Stomach (tissue), 4 donors: ENCODE data around the gene NUDT19.

Source experiments
- EP300 ChIP-seq: sonication (generic); formaldehyde crosslinking; IDR thresholded peaks from one replicate; pipeline ENCODE4 v1.6.1; 2017; ENCODE audit warnings: antibody characterized with exemption
- POLR2AphosphoS5 ChIP-seq, 3 donors: sonication (generic); formaldehyde crosslinking; IDR thresholded peaks; one replicate each; pipeline ENCODE4 v1.6.1; 2016; ENCODE audit warnings: antibody characterized with exemption in 3 of 3
- TF ChIP-seq, protein P1 (sequence below), 7 experiments: fragments of 450-650 bp in 4 of 7; fragments of 200-600 bp in 3 of 7; sonication (generic) in 3 of 7; IDR thresholded peaks; one replicate each; pipeline ENCODE4 v1.5.1; 2016 to 2019; ENCODE audit warnings: antibody characterized with exemption in 7 of 7, control low read depth in 2 of 7, mild to moderate bottlenecking in 1 of 7

DNA sequence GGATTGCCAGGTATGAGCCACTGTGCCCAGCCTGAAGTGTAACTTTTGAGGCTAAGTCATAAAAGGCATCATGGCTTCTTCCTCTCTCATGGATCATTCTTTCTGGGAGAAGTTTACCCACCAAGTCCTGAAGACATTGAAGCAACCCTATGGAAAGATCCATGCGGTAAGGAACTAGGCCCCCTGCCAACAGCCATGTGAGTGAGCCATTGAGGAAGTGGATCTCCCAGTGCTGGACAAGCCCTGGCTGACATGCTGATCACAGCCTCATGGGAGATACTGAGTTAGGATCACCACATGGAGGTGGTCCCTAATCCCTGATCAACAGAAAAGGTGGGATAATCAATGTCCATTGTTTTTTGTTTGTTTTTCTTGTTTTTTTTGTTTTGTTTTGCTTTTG, 3.3 kb upstream of the NUDT19 start:
- TF ChIP-seq, protein P1, sequence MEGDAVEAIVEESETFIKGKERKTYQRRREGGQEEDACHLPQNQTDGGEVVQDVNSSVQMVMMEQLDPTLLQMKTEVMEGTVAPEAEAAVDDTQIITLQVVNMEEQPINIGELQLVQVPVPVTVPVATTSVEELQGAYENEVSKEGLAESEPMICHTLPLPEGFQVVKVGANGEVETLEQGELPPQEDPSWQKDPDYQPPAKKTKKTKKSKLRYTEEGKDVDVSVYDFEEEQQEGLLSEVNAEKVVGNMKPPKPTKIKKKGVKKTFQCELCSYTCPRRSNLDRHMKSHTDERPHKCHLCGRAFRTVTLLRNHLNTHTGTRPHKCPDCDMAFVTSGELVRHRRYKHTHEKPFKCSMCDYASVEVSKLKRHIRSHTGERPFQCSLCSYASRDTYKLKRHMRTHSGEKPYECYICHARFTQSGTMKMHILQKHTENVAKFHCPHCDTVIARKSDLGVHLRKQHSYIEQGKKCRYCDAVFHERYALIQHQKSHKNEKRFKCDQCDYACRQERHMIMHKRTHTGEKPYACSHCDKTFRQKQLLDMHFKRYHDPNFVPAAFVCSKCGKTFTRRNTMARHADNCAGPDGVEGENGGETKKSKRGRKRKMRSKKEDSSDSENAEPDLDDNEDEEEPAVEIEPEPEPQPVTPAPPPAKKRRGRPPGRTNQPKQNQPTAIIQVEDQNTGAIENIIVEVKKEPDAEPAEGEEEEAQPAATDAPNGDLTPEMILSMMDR (IDR thresholded peaks at IDR 0.05) = no peak
- TF ChIP-seq EP300 = no peak
- no peak for TF ChIP-seq POLR2AphosphoS5 (IDR thresholded peaks at IDR 0.05)
